T47D (cell line): ENCODE data around the gene SMAD6.

Source experiments
- DNase-seq, 2 experiments: peaks; one replicate each; pipeline versions ENCODE4 v3.0.0 to v3.0.0-alpha.2; 2011 to 2012; ENCODE audit warnings: low read depth in 1 of 2, low spot score in 1 of 2
- JUND ChIP-seq: IDR thresholded peaks from 2 replicates; pipeline ENCODE4 v1.6.1; 2012; ENCODE audit warnings: low read depth
- in situ Hi-C: cut with HindIII; loops from 2 replicates; pipeline ENCODE4 v1.10.0; 2016; ENCODE audit warnings: low sequenced_read_pairs, low pct_unique_long_range_greater_than_20kb

SMAD6 gene

GRCh38 chr15:66777054-66777453 is 75.0 kb downstream of the SMAD6 start:
- DNase-seq: no peak
- TF ChIP-seq JUND: no peak
- in situ Hi-C loops: no loop called here

DNA sequence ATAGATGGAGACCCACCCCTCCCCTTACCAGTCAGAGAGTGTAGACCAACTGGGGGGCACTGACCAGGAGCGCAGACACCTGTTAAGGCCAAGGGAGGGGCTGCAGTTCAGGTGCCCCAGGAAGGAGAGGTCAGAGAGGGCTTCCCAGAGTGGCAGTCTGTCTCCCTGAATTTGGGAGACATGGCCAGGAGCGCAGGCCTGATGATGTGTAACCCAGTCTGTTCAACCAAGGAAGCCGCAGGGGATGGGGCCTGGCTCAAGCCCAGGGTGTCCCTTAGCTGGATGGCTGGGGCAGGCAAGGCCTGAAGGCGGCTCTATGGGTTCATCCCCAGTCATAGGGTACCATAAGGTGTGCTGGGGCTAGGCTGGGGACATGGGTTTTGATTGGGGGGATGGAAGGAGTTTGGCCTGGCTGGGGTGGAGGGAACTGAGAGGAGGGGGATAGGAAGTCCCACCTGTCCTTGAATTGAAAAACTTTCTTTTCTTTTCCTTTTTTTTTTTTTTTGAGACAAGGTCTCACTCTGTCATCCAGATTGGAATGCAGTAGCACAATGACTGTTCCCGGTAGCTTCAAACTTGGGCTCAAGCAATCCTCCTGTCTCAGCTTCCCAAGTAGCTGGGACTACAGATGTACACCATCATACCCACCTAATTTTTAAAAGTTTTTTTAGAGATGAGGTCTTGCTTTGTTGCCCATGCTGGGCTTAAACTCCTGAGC is 75.7 kb downstream of the SMAD6 start:
- no peak for TF ChIP-seq JUND

GRCh38 chr15:66778314-66778665 is 76.3 kb downstream of the SMAD6 start:
- in situ Hi-C loops: no loop called here
- TF ChIP-seq JUND: no peak
- DNase-seq: no peak

More for the DNA sequence above, 75.7 kb downstream of the SMAD6 start:
- no peak for DNase-seq
- in situ Hi-C loops: no loop called here

- no peak for DNase-seq
- no peak for TF ChIP-seq JUND
- in situ Hi-C loops: no loop called here
Observed at GRCh38 chr15:66778716-66779115, 76.7 kb downstream of the SMAD6 start.

GRCh38 chr15:66779331-66780009 is 77.4 kb downstream of the SMAD6 start:
- TF ChIP-seq JUND: no peak

GRCh38 chr15:66780172-66780972 is 78.3 kb downstream of the SMAD6 start:
- no peak for DNase-seq
- in situ Hi-C loops: no loop called here
- TF ChIP-seq JUND: no peak

More at GRCh38 chr15:66779331-66780009, 77.4 kb downstream of the SMAD6 start:
- no peak for DNase-seq
- in situ Hi-C loops: no loop called here

GRCh38 chr15:66780973-66781718 is 79.1 kb downstream of the SMAD6 start:
- in situ Hi-C loops: no loop called here
- DNase-seq: no peak
- no peak for TF ChIP-seq JUND

DNA sequence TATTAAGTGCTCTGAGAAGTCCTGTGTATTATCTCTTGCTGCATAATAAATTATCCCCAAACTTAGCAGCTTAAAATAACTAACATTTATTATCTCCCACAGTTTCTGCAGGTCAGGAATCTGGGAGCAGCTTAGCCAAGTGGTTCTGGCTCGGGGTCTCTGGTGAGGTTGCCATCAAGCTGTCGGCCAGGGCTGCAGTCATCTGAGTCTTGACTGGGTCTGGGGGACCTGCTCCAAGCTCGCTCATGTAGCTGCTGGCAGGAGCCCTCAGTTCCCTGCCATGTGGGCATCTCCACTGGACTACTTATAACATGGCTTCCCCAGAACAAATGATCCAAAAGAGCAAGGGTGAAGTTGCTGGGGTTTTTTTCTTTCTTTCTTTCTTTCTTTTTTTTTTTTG is 80.7 kb downstream of the SMAD6 start:
- DNase-seq: no peak
- in situ Hi-C loops: no loop called here
- no peak for TF ChIP-seq JUND

- DNase-seq: no peak
- in situ Hi-C loops: no loop called here
- TF ChIP-seq JUND: no peak
Observed at GRCh38 chr15:66783314-66783713, 81.3 kb downstream of the SMAD6 start.

GRCh38 chr15:66783725-66784124 is 81.7 kb downstream of the SMAD6 start:
- no peak for DNase-seq
- in situ Hi-C loops: no loop called here
- no peak for TF ChIP-seq JUND

GRCh38 chr15:66784174-66784573 is 82.1 kb downstream of the SMAD6 start:
- TF ChIP-seq JUND: no peak
- in situ Hi-C loops: no loop called here
- no peak for DNase-seq

DNA sequence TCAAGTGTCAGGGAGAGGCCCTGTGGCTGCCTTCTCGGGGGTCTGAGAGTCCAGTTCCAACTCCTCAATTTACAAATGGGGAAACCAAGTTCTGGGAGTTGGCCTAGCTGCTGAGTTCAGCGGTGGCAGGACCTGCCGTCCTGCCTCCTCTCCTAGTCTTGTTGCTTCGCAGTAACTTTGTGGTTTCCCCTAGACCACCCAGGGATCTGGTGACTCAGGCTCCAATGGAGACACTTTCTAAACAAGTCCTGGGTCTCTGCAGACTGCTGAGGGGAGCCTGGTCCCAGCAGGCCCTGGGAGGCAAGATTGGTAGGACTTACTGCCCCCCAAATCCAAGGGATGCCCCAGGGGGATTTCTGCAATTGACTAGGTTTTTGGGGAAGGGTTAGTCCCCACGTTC is 83.6 kb downstream of the SMAD6 start:
- TF ChIP-seq JUND: no peak
- DNase-seq: no peak
- in situ Hi-C loops: no loop called here
